MV-4-11 (cell line): ENCODE measurements around the gene MTUS2.

Experiments used
- DNase-seq: peaks from one replicate; lab custom pipeline; 2025; lab: John Stamatoyannopoulos, UW

Gene MTUS2

DNA sequence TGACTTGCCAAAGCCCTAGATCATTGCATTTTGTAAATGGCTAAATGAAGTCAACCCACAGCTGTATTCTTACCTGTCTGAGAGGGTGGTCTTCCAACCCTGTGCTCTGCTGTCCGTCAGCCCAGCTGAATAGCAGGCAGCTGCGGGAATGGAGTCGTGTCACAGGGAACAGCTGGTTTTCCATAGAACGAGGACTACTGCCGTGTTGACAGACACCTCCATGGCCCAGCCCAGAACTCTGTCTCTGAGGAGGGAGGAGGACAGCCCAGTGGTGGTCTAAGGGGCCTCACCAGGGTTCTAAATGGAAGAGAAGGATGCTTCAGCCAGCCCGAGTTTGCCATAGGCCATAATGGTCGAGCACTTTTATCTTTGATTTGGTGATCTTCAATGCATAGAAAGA is 664.7 kb downstream of the MTUS2 start:
- no peak for DNase-seq

DNA sequence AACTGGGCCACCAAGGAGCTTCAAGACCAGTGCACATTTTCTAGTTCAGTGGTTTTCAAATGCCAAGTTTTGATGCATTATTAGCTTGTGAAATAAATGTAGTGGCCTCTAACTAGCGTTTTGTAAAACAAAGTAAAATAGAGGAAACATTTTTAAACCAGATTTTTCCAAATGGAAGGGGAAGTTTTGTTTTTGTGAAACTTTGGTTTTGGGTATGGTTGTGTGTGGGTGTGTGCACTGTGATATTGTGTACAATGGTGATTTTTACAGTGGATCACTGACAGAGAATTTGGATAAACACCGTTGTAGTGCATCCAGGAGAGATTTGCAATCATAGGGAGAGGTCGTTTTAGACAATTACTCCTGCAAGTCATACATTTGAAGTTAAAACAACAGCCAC is 666.4 kb downstream of the MTUS2 start:
- DNase-seq = no peak

DNA sequence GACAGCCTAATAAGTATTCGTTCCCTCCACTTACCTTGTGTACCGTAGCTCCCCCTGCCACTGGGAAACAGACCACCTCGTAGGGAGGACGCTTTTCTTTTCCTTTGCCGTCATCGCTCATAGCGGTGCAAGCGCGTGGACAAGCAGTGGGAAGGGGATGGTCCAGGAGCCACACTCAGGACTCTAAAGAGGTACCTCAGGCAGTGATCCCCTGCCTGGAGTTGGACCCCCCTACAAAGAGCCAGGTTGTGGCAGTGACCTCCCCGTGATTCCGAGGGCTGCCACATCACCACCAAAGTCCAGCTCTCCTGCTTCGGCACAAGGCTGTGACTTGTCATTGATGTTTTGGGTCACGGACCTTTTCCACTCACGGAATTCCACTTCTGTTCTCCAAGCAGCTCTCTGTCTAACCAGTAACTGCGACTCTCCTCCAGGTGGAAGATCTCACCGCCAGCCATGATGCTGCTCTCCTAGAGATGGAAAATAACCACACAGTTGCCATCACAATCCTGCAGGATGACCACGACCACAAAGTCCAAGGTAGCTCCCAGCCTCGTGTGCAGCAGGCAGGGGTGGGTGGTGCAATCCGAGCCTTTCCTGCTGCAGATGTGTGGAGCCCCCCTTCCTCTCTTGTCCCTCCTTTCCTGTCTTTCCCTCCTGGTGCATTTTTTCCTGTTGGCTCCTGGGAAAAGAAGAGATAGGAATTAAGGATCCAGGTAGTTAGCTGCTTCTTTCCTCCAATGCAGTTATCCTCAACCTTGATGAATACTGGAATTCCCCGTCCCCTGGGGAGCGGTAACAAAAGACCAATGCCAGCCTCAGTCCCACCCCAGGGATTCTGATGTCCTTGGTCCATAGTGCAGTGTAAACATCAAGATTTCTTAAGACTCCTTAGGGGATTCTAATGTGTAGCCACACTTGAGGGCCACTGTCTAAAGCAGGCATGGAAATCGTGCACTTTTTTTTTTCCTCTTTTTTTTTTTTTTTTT is 667.6 kb downstream of the MTUS2 start:
- DNase-seq = no peak

DNA sequence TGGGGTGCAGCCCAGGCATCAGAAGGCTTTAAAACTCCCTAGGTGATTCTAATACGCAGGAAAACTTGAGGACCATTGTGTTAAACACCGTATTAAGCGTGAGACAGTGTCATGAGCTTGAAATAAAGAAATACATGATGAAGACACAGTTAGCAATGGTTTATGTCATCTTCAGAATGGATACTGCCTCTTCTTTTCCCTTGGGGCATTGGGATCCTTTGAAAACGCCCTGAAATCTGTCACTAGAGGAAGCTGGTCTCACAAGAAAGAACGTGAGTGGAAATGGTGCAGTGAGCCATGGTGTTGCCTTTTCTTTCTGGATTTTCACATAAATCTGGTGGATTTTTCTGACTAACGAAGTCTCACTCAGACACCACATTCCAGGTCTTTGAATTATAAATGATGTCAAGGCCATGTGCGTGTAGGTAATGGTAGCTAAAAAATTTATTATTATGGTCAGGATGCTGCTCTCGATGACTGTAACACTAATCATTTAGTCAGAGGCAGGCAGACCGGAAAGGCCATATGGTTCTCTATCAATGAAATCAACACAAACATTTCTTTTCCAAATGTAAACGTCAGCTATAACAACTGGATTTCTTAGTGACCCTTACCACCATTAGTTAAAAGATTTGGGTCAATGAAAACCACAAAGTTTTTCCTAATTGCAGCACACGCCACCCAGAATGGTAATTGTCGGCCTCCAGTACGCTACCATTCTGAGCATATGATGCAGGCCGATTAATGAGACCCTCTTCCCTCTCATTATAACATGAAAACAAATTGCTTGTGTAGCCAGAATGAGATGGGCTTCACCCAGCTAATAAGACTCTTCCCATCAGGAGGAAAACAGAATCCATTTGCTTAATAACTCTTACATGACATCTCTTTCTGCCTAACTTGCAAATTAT is 669.8 kb downstream of the MTUS2 start:
- DNase-seq = no peak

DNA sequence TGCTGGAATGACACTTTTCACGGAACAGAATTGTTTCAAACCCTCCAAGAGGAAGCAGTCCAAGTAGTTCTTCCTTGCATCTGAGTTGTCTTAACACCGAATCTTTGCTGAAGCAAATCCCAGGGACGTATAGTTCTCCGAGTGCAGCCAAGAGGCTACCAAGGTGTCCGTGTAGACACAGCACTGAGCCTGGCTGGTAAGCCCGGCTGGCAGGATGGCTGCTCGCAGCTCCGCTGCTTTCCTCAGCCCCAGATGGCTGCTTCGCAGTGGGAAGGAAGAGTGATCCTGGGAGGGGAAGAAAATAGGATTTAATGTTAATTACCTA is 670.4 kb downstream of the MTUS2 start:
- no peak for DNase-seq

DNA sequence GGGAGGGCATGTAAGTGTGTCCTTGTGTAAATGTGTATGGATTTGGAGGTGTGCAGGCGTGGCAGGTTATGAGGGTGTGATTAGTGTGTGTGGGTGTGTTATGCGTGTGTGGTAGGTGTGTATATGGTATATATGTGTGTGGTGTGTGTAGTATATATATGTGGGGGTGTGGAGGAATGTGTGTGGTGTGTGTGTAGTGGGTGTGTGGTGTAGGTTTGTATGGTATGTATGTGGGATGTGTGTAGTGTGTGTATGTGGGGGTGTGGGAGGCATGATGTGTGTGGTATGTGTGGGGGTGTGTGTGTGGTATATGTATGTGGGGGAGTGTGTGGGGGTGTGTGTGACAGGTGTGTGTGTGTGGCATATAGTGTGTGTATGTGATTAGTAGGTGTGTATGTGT is 671.1 kb downstream of the MTUS2 start:
- DNase-seq = no peak

DNA sequence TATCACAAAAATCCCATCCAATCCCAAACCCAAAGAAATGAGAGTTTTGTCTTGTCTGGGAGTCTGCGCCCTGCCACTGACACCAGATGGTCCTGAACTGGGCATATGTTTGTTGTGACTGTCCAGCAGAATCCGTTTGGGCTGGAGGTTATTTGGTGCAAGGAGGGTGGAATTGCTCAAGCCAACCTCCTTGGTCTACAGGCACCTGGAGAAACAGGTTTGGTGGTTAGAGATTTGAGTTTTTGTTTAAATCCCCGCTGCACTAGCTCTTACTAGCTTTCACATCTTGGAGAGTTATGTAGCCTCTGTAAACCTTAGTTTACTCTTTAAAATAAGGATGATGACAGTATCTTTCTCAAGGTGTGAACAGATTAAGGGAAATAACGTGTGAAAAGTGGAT is 673.7 kb downstream of the MTUS2 start:
- no peak for DNase-seq

DNA sequence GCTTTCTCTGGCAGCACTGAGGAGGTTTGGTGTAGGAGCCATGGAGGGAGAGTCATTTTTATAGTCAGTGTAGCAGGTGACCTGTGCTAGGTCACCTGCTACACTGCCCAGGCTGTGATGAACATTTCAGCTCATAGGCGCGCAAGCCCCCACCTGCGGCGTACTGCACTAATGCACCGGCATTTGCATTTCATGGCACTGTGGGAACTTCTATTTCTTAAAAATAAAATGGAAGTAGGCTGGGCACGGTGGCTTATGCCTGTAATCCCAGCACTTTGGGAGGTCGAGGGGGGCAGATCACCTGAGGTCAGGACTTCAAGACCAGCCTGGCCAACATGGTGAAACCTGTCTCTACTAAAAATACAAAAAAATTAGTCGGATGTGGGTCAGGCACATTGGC is 674.4 kb downstream of the MTUS2 start:
- no peak for DNase-seq

DNA sequence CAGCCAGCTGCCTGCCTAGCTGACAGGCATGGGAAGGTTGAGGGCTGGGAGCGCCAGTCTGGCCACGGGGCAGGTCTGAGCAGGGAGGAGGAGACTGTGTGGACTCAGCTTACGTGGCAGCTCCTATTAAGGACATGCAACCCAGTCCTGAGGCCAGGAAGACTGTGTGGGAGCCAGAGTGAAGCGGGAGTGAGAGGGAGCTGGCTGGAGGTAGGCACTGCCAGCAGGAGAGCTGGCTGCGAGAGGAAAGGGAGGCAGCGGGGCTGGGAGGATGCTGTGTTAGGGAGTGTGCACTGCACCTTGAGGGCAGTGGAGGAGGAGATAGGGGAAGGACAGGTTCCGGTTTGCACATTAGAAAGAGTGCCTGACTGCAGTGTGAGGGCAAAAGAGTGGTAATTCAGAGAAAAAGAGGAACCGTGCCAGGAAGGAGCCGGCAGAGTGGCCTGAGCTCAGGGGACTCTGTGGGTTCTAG is 676.1 kb downstream of the MTUS2 start:
- peak; percentile 94 for DNase-seq

DNA sequence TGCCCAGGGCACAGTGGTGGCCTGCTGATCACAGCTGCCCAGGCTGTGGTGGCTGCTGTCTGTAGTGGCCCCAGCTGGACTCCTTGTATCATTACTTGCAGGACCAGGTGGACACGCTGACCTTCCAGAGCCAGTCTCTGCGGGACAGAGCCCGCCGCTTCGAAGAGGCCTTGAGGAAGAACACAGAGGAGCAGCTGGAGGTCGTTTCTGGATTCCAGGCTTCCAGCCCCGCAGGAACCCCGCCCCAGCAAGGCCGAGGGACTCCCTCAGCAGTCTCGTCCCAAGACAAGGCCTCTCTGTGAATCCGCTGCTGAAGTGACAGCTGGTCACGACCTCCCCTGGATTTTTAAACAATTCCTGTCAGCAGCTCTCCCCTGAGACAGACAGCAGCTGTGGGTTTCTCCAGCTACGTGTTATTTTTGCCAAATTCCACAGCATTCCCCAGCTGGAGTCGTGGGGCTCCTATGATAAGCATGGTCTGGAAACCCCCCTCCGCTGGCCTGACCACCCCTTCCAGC is 677.1 kb downstream of the MTUS2 start:
- no peak for DNase-seq

DNA sequence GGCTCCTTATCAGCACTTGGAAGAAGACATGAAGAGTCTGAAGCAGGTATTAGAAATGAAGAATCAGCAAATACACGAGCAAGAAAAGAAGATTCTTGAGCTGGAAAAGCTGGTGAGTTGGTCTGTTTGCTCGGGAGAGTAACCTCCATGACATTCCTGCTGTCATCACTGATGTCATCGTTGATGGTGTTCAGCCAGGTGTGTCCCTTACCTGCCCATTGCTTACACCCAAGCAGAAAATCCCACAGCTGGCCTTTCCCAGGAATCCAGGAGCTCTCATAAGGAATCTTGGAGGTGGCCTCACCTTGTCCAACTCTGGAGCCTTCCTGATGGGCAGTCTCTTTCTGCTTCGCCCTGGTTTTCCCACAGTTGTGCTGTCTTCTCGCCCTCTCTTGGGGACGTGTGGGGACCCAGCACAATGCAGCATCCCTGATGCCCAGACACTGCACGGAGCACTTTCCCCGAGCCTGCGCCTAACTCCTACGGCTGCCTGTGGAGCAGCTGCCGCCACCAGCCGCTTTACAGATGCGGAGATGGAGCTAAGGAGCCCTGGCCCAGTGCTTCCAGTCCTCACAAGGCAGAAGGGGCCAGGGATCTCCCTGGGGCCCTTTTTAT is 678.4 kb downstream of the MTUS2 start:
- DNase-seq = no peak

DNA sequence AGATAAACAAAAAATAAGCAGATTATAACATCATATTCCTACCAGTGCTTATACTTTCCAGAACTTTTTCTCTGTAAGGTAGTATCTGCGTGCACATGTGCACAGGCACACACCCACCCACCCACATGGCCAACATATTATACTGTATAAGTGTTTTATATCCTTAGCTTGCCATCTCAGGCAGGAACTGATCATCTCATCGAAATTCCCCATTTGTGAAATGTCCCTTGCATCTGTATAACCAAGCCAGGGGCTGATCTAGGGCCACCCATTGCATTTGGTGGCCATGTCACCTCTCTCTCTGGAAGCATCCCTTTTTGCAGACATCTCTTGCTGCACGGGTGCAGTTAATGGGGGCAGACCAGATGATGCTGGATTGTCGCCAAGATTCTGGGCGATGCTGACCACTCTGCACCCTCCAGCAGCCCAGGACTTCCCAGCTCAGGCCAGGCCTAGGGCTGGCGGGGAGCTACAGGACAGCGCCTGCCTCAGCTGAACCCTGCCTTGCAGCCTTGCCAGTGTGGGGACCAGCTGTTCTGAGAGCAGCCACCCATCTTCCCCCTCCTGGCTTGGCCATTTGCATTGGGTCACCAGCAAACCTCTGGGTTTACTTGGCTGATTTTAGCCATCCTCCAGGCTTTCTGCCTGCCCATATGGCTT is 679.5 kb downstream of the MTUS2 start:
- DNase-seq = no peak

DNA sequence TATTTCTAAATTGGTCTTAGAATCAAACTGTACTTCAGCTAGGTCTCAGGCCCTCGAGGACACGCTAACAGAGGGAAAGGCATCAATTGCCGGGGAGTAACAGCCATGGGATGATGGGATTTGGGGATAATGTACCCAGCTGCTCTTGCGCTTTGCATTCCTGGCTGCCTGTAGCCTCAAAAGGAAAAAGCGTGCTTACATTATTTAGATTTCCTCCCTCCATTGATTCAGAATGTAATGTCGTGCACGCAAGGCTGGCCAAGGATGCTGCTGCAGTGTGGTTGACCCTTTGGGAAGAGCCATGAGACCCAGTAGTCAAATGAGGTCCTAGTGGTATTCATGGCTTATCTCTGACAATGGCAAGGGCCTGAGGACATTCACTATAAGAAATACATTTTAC is 680.2 kb downstream of the MTUS2 start:
- DNase-seq = no peak

DNA sequence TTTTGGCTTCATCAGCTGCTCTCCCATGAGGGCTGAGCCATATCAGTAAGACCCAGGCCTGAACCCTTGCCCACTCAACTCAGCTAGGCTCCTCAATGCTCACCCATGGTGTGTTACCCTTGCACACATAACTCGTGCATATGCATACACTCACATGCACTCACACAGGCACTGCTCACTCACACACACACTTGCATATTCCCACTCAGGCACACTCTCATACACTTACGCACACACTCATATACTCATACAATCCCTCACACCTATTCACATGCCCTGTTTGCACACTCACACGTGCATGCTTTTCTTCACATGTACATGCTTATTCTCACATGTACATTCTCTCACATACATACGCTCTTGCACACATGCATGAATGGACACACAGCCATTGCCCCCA is 681.5 kb downstream of the MTUS2 start:
- DNase-seq = no peak

DNA sequence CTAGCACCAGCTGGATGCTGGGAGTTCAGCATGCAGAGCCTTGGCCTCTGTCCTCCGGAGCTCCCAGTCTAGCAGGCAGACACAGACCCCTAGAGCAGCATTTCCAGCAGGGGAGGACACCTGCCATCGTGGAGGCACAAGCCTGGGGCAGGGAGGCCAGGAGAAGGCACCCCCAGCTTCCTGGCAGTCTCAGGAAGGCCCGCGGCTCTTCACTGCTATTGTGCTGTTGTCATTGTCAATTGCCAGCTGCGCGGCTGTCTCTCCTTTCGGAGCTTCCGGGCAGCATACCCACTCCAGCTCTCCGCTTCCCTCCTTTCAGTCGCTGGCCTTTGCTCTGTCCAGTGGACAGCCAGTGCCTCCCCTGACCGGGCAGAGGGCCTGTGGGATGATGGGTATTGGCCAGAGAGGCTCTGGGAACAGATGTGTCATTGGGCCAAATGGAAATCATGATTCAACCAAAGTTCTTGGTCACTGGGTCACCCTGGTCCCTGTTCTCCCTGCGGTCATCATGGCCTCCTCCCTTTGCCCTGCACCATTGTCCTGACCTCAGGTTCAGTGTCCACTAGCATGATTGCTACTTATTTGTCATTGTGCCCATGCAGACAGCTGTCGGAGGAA is 682.4 kb downstream of the MTUS2 start:
- DNase-seq = no peak

DNA sequence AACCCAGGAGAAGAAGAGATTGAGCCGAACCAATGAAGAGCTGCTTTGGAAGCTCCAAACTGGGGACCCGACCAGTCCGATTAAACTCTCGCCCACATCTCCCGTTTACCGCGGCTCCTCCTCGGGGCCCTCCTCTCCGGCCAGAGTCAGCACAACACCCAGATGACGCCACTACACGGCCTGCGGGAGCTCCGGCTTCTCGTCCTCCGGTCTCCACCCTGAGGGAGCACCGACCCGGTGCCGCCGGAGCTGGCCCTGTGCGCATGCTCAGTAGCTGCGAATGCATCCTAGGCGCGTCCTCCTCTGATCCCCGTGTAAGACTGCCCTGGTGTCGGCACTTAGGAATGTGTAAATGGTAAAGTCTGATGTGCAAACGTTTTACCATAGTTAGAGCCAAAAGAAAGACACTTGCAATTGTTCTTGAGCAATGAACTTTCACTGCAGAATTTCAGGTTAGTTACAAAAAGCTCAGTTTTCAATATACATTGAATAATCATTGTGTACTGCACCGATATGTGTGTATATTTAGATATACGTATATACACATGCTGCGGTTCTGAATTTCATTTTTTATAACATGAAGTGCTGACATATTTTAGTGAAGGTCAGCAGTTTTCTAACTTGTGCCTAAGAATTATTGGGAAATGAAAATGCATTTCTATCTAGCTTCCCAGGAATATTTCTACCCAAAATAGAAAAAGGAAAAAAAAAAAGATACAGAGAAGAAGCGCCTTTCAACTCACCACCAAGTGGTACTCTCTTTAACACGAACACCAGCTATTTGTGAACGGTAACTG is 683.1 kb downstream of the MTUS2 start:
- DNase-seq = no peak

DNA sequence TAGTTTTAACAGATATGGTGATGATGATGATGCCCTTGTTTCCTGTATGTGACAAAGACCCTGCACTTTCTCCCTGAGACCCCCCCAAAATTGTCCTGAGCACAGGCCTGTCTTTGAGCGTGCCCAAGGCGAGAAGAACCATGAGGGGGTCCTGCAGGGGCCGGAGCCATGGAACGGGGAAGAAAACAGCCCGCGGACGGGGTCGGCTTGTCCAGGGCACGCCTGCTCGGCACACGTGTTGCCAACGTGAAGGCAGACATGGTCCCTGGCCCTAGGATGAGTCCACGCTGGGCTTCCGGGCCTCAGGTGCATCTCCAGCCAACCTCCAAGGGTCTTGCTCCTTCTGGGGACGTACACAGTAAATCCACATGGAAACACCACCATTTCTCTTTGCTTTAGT is 684.6 kb downstream of the MTUS2 start:
- no peak for DNase-seq

DNA sequence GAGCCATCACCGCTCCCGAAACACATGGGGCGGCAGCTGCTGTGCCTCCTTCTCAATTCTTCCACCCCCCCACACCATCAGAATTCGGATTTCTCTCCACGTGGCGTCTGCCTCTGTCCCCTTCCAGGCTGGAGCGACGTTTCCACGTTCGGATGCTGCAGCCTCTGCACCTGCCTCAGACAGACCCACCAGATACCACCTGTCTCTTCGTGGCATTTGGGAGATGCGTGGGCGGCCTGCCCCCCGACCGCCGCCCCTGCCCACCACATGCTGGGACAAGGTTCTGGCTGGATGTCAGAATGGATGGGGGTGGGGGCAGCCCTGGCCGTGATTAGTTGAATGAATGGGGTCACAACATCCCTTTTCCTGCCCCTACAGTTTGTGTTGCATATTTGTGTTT is 685.4 kb downstream of the MTUS2 start:
- no peak for DNase-seq

DNA sequence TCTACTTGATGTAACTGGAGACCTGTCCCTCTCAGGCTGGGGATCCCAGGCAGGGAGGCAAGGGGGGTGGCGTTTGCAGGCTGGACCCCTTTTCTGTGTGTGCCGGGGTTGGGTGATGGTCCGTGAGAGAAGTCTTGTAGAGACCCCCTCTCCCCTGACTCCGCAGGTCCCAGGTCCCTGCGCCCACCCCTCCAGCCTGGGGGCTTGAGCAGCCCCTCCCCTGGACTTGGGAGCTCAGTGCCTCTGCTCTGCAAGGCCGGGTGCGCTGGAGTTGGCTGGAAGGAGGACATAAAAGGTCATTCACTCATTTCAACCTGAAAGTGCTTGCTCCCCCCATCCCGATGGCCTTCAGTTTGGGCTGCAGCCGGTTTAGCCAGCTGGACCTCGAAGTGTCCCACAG is 685.8 kb downstream of the MTUS2 start:
- no peak for DNase-seq

DNA sequence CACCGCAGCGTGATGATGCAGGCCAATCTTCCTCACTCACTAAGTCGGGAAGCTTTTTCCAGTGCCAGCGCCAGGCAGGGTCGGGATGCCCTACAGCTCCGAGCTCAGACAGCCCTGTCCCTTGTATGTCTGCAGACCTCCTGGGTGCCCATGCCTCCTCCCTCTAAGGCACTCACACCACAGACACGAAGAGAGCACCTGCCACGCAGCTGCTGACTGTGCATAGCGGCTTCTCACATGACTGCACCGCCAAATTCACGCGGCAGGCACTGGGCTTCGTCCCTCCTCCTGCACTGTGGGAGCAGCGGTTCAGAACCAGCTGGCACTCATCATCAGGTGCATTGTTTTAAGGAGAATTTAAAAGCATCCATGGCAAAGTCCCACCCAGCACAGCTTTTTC is 687.2 kb downstream of the MTUS2 start:
- DNase-seq = no peak
